Measurements from ENCODE around the gene ANKS6.

ANKS6 gene

GRCh38 chr9:98763986-98764745 lies 32.2 kb downstream of the ANKS6 start:
- Histone ChIP-seq H3K36me3 (ENCODE audit: control insufficient read depth, insufficient read depth, low read length) (peaks cover 9% of the 10 kb centered on the region), H3K4me3 (ENCODE audit: low read depth, low read length) (no peak overlapping the region), H3K9me3 (ENCODE audit: control insufficient read depth, insufficient read depth, low read length) (no peaks in the 10 kb centered on the region), H3K4me1 (ENCODE audit: control insufficient read depth, insufficient read depth, low read length) (no peaks in the 10 kb centered on the region), H3K27me3 (ENCODE audit: control insufficient read depth, insufficient read depth, low read length) (no peaks in the 10 kb centered on the region), H3K9ac (ENCODE audit: low read depth, low read length) (no peak overlapping the region)

- Histone ChIP-seq H3K9me3 (ENCODE audit: control insufficient read depth, insufficient read depth, low read length) (no peaks in the 10 kb centered on the region), H3K27me3 (ENCODE audit: control insufficient read depth, insufficient read depth, low read length) (no peaks in the 10 kb centered on the region), H3K36me3 (ENCODE audit: control insufficient read depth, insufficient read depth, low read length) (peaks cover 2% of the 10 kb centered on the region), H3K9ac (ENCODE audit: low read depth, low read length) (no peak overlapping the region), H3K4me1 (ENCODE audit: control insufficient read depth, insufficient read depth, low read length) (no peaks in the 10 kb centered on the region), H3K4me3 (ENCODE audit: low read depth, low read length) (no peak overlapping the region)
Measured at GRCh38 chr9:98760231-98760630, 36.1 kb downstream of the ANKS6 start.

- Histone ChIP-seq H3K4me3 (ENCODE audit: low read depth, low read length) (no peak overlapping the region), H3K9me3 (ENCODE audit: control insufficient read depth, insufficient read depth, low read length) (no peaks in the 10 kb centered on the region), H3K36me3 (ENCODE audit: control insufficient read depth, insufficient read depth, low read length) (peaks cover 9% of the 10 kb centered on the region), H3K9ac (ENCODE audit: low read depth, low read length) (no peak overlapping the region), H3K27me3 (ENCODE audit: control insufficient read depth, insufficient read depth, low read length) (no peaks in the 10 kb centered on the region), H3K4me1 (ENCODE audit: control insufficient read depth, insufficient read depth, low read length) (no peaks in the 10 kb centered on the region)
Measured at GRCh38 chr9:98755006-98755618, 41.2 kb downstream of the ANKS6 start.

GRCh38 chr9:98751210-98751609 lies 45.1 kb downstream of the ANKS6 start:
- Histone ChIP-seq H3K4me3 (ENCODE audit: low read depth, low read length) (no peak overlapping the region), H3K9ac (ENCODE audit: low read depth, low read length) (no peak overlapping the region), H3K27me3 (ENCODE audit: control insufficient read depth, insufficient read depth, low read length) (no peaks in the 10 kb centered on the region), H3K4me1 (ENCODE audit: control insufficient read depth, insufficient read depth, low read length) (no peaks in the 10 kb centered on the region), H3K9me3 (ENCODE audit: control insufficient read depth, insufficient read depth, low read length) (no peaks in the 10 kb centered on the region), H3K36me3 (ENCODE audit: control insufficient read depth, insufficient read depth, low read length) (peaks cover 11% of the 10 kb centered on the region)

GRCh38 chr9:98750364-98751060 lies 45.8 kb downstream of the ANKS6 start:
- H3K36me3 ChIP-seq (ENCODE audit: control insufficient read depth, insufficient read depth, low read length), result peaks cover 11% of the 10 kb centered on the region
- no peaks in the 10 kb centered on the region for H3K4me1 ChIP-seq (ENCODE audit: control insufficient read depth, insufficient read depth, low read length)
- H3K4me3 ChIP-seq (ENCODE audit: low read depth, low read length), result no peak overlapping the region

GRCh38 chr9:98747476-98747875 lies 48.9 kb downstream of the ANKS6 start:
- H3K4me3 ChIP-seq (ENCODE audit: low read depth, low read length), result no peak overlapping the region
- no peaks in the 10 kb centered on the region for H3K27me3 ChIP-seq (ENCODE audit: control insufficient read depth, insufficient read depth, low read length)
- peaks cover 6% of the 10 kb centered on the region for H3K36me3 ChIP-seq (ENCODE audit: control insufficient read depth, insufficient read depth, low read length)
- H3K9me3 ChIP-seq (ENCODE audit: control insufficient read depth, insufficient read depth, low read length), result no peaks in the 10 kb centered on the region
- no peak overlapping the region for H3K9ac ChIP-seq (ENCODE audit: low read depth, low read length)
- H3K4me1 ChIP-seq (ENCODE audit: control insufficient read depth, insufficient read depth, low read length), result no peaks in the 10 kb centered on the region

More at GRCh38 chr9:98750364-98751060, 45.8 kb downstream of the ANKS6 start:
- Histone ChIP-seq H3K27me3 (ENCODE audit: control insufficient read depth, insufficient read depth, low read length) (no peaks in the 10 kb centered on the region), H3K9ac (ENCODE audit: low read depth, low read length) (no peak overlapping the region), H3K9me3 (ENCODE audit: control insufficient read depth, insufficient read depth, low read length) (no peaks in the 10 kb centered on the region)

GRCh38 chr9:98745470-98745869 lies 50.9 kb downstream of the ANKS6 start:
- H3K4me1 ChIP-seq (ENCODE audit: control insufficient read depth, insufficient read depth, low read length), result no peaks in the 10 kb centered on the region

GRCh38 chr9:98743818-98744611 lies 52.3 kb downstream of the ANKS6 start:
- H3K4me1 ChIP-seq (ENCODE audit: control insufficient read depth, insufficient read depth, low read length), result no peaks in the 10 kb centered on the region
- no peak overlapping the region for H3K4me3 ChIP-seq (ENCODE audit: low read depth, low read length)
- no peak overlapping the region for H3K9ac ChIP-seq (ENCODE audit: low read depth, low read length)
- H3K9me3 ChIP-seq (ENCODE audit: control insufficient read depth, insufficient read depth, low read length), result no peaks in the 10 kb centered on the region
- H3K27me3 ChIP-seq (ENCODE audit: control insufficient read depth, insufficient read depth, low read length), result no peaks in the 10 kb centered on the region
- no peaks in the 10 kb centered on the region for H3K36me3 ChIP-seq (ENCODE audit: control insufficient read depth, insufficient read depth, low read length)

More at GRCh38 chr9:98745470-98745869, 50.9 kb downstream of the ANKS6 start:
- H3K36me3 ChIP-seq (ENCODE audit: control insufficient read depth, insufficient read depth, low read length), result peaks cover 4% of the 10 kb centered on the region
- no peak overlapping the region for H3K4me3 ChIP-seq (ENCODE audit: low read depth, low read length)
- no peaks in the 10 kb centered on the region for H3K27me3 ChIP-seq (ENCODE audit: control insufficient read depth, insufficient read depth, low read length)
- no peaks in the 10 kb centered on the region for H3K9me3 ChIP-seq (ENCODE audit: control insufficient read depth, insufficient read depth, low read length)
- no peak overlapping the region for H3K9ac ChIP-seq (ENCODE audit: low read depth, low read length)

GRCh38 chr9:98743329-98743728 lies 53.0 kb downstream of the ANKS6 start:
- no peaks in the 10 kb centered on the region for H3K27me3 ChIP-seq (ENCODE audit: control insufficient read depth, insufficient read depth, low read length)
- H3K9me3 ChIP-seq (ENCODE audit: control insufficient read depth, insufficient read depth, low read length), result no peaks in the 10 kb centered on the region
- no peaks in the 10 kb centered on the region for H3K36me3 ChIP-seq (ENCODE audit: control insufficient read depth, insufficient read depth, low read length)
- H3K9ac ChIP-seq (ENCODE audit: low read depth, low read length), result no peak overlapping the region
- no peak overlapping the region for H3K4me3 ChIP-seq (ENCODE audit: low read depth, low read length)
- H3K4me1 ChIP-seq (ENCODE audit: control insufficient read depth, insufficient read depth, low read length), result no peaks in the 10 kb centered on the region

- no peaks in the 10 kb centered on the region for H3K4me1 ChIP-seq (ENCODE audit: control insufficient read depth, insufficient read depth, low read length)
- no peaks in the 10 kb centered on the region for H3K36me3 ChIP-seq (ENCODE audit: control insufficient read depth, insufficient read depth, low read length)
- H3K4me3 ChIP-seq (ENCODE audit: low read depth, low read length), result no peak overlapping the region
- no peak overlapping the region for H3K9ac ChIP-seq (ENCODE audit: low read depth, low read length)
- no peaks in the 10 kb centered on the region for H3K27me3 ChIP-seq (ENCODE audit: control insufficient read depth, insufficient read depth, low read length)
- no peaks in the 10 kb centered on the region for H3K9me3 ChIP-seq (ENCODE audit: control insufficient read depth, insufficient read depth, low read length)
Measured at GRCh38 chr9:98742325-98743280, 53.8 kb downstream of the ANKS6 start.
